ENCODE results near the gene CLN3.

The CLN3 gene

DNA sequence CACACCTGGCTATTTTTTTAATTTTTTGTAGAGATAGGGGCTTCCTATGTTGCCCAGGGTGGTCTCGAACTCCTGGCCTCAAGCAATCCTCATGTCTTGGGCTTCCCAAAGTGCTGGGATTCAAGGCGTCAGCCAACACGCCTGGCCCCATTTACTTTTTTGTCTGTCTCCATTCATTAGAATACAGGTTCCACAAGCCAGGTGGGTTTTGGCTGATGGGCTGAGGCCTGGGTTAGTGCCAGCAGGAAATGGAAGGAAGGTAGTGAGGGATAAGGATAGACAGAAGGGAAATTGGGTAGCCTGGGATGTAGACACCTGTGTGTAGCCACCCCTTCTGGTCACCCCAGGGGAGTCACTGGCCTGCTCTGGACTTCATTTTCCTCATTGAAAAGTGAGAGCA, 19.2 kb upstream of the CLN3 start:
- Histone ChIP-seq H4K91ac (ENCODE audit: low read depth, low read length) (no peak overlapping the region), H3K79me2 (ENCODE audit: control insufficient read depth, insufficient read depth, low read length, poor library complexity) (no peaks in the 10 kb centered on the region), H3K9ac (ENCODE audit: low read length) (no peak overlapping the region), H3K4me2 (ENCODE audit: low read length) (no peak overlapping the region), H3K79me1 (ENCODE audit: low read length) (peaks cover 16% of the 10 kb centered on the region), H4K12ac (ENCODE audit: low read depth, low read length) (no peak overlapping the region), H3K4me1 (ENCODE audit: control insufficient read depth in 1 of 2, insufficient read depth in 2 of 2, low read length in 2 of 2) (peaks cover 9 to 15% of the 10 kb centered on the region in 2 experiments), H3K14ac (ENCODE audit: low read length) (no peak overlapping the region), H3K27me3 (ENCODE audit: insufficient read depth, low read length) (no peaks in the 10 kb centered on the region), H3K9me3 (ENCODE audit: insufficient read depth, low read depth, low read length) (no peaks in the 10 kb centered on the region), H2BK5ac (ENCODE audit: low read depth, low read length, poor library complexity) (no peak overlapping the region), H2AK5ac (ENCODE audit: low read length) (no peak overlapping the region), H4K8ac (ENCODE audit: low read depth, low read length) (no peak overlapping the region), H3K36me3 (ENCODE audit: control insufficient read depth in 1 of 2, insufficient read depth in 2 of 2, low read length in 2 of 2) (no peaks in the 10 kb centered on the region), H3K18ac (ENCODE audit: low read length) (no peak overlapping the region), H2BK12ac (ENCODE audit: low read length) (peak overlapping the region; percentile 28), H3K4ac (ENCODE audit: low read depth, low read length) (no peak overlapping the region), H2AFZ (ENCODE audit: insufficient read depth, low read length, poor library complexity) (no peak overlapping the region), H2BK120ac (ENCODE audit: insufficient read depth, low read length, poor library complexity) (no peak overlapping the region), H3K27ac (ENCODE audit: low read depth, low read length) (no peak overlapping the region), H3K4me3 (ENCODE audit: low read depth, low read length) (no peak overlapping the region), H3K23ac (ENCODE audit: low read length) (no peak overlapping the region)
- DNase-seq = no peak
- WGBS (ENCODE audit: extremely low coverage, insufficient coverage, insufficient read length) = no CpG with 5 or more reads among the region's 3 CpGs

DNA sequence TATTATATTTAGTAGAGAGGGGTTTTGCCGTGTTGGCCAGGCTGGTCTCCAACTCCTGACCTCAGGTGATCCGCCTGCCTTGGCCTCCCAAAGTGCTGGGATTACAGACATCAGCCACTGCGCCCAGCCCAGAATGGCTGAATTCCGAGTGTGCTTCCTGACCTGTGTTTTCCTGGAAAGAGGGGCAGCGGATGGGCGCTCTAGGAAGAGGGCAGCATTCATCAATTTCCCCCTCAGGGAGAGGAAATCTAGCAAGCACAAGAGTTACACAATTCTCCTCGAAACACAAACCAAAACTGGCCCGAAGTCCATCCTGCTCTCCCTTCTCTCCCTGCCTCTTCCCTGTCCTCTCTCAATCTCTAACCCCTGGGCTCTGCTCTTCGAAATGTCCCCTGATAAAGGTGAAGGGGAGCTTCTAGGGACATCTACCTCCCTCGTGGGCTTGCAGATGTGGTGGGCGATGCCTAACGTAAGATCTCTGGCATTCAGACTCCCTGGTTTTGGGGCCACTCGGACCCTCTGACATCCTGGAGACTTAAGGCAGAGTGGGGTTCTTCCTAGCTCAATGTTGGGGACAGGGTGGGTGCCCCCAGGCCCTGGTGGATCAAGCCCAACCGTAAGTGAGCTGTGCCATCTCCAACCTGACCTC, 13.7 kb upstream of the CLN3 start:
- Histone ChIP-seq H3K79me2 (ENCODE audit: control insufficient read depth, insufficient read depth, low read length, poor library complexity) (no peaks in the 10 kb centered on the region), H3K9ac (ENCODE audit: low read length) (no peak overlapping the region), H3K4me3 (ENCODE audit: low read depth, low read length) (no peak overlapping the region), H3K27me3 (ENCODE audit: insufficient read depth, low read length) (no peaks in the 10 kb centered on the region), H3K4ac (ENCODE audit: low read depth, low read length) (no peak overlapping the region), H3K79me1 (ENCODE audit: low read length) (peaks cover 4% of the 10 kb centered on the region), H3K27ac (ENCODE audit: low read depth, low read length) (peak overlapping the region; percentile 16), H2AFZ (ENCODE audit: insufficient read depth, low read length, poor library complexity) (no peak overlapping the region), H3K4me2 (ENCODE audit: low read length) (no peak overlapping the region), H2BK12ac (ENCODE audit: low read length) (peak overlapping the region; percentile 0), H3K23ac (ENCODE audit: low read length) (no peak overlapping the region), H4K91ac (ENCODE audit: low read depth, low read length) (peak overlapping the region; percentile 47), H2AK5ac (ENCODE audit: low read length) (no peak overlapping the region), H3K36me3 (ENCODE audit: control insufficient read depth in 1 of 2, insufficient read depth in 2 of 2, low read length in 2 of 2) (no peaks in the 10 kb centered on the region), H3K9me3 (ENCODE audit: insufficient read depth, low read depth, low read length) (peaks cover 3% of the 10 kb centered on the region), H4K8ac (ENCODE audit: low read depth, low read length) (no peak overlapping the region), H3K4me1 (ENCODE audit: control insufficient read depth in 1 of 2, insufficient read depth in 2 of 2, low read length in 2 of 2) (peaks cover 4 to 16% of the 10 kb centered on the region in 2 experiments), H3K18ac (ENCODE audit: low read length) (no peak overlapping the region), H4K12ac (ENCODE audit: low read depth, low read length) (no peak overlapping the region), H2BK5ac (ENCODE audit: low read depth, low read length, poor library complexity) (no peak overlapping the region), H3K14ac (ENCODE audit: low read length) (peak overlapping the region; percentile 51), H2BK120ac (ENCODE audit: insufficient read depth, low read length, poor library complexity) (no peak overlapping the region)
- DNase-seq = peak in 1 of 2 donors; percentile 22
- WGBS (ENCODE audit: extremely low coverage, insufficient coverage, insufficient read length) = no CpG with 5 or more reads among the region's 14 CpGs

DNA sequence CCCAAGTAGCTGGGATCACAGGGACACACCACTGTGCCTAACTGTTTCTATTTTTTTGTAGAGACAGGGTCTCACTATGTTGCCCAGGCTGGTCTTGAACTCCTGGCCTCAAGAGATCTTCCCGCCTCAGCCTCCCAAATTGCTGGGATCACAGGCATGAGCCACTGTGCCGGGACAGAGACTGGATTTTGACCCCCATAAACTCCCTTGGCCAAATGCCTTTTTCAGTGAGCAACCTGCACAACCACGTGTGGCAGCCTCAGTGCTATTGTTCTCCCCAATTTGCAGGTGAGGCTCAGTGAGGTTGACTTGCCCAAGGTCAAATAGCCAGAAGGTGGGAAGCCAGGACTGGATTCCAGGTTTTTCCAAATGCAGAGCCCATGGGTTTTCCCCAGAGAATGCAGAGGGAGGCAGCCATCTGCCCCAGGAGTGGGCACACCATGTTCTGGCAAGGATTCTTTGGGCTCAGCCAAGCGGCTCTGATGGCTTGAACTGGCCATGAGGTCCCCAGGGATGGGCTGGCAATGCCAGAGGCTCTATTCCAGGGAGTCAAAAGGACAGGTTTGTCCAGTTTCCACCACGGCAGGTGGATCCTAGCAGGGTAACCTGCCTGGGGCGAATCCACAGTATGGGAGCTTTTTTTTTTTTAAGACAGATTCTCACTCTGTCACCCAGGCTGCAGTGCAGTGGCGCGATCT, 13.0 kb upstream of the CLN3 start:
- H3K4me2 ChIP-seq (ENCODE audit: low read length) = no peak overlapping the region
- no CpG with 5 or more reads among the region's 8 CpGs for WGBS (ENCODE audit: extremely low coverage, insufficient coverage, insufficient read length)
- peak overlapping the region; percentile 18 for H3K27ac ChIP-seq (ENCODE audit: low read depth, low read length)
- no peak overlapping the region for H3K9ac ChIP-seq (ENCODE audit: low read length)
- peaks cover 4% of the 10 kb centered on the region for H3K79me1 ChIP-seq (ENCODE audit: low read length)
- H3K18ac ChIP-seq (ENCODE audit: low read length) = no peak overlapping the region
- H4K91ac ChIP-seq (ENCODE audit: low read depth, low read length) = peak overlapping the region; percentile 8
- no peak overlapping the region for H2BK5ac ChIP-seq (ENCODE audit: low read depth, low read length, poor library complexity)
- no peak overlapping the region for H3K4me3 ChIP-seq (ENCODE audit: low read depth, low read length)
- H4K8ac ChIP-seq (ENCODE audit: low read depth, low read length) = no peak overlapping the region
- no peak overlapping the region for H2BK12ac ChIP-seq (ENCODE audit: low read length)
- peaks cover 4 to 16% of the 10 kb centered on the region in 2 experiments for H3K4me1 ChIP-seq (ENCODE audit: control insufficient read depth in 1 of 2, insufficient read depth in 2 of 2, low read length in 2 of 2)
- peak; percentile 98 to 99 for DNase-seq
- no peak overlapping the region for H2BK120ac ChIP-seq (ENCODE audit: insufficient read depth, low read length, poor library complexity)
- H3K27me3 ChIP-seq (ENCODE audit: insufficient read depth, low read length) = no peaks in the 10 kb centered on the region
- no peak overlapping the region for H3K23ac ChIP-seq (ENCODE audit: low read length)
- H3K4ac ChIP-seq (ENCODE audit: low read depth, low read length) = no peak overlapping the region
- H2AK5ac ChIP-seq (ENCODE audit: low read length) = no peak overlapping the region
- no peak overlapping the region for H3K14ac ChIP-seq (ENCODE audit: low read length)
- peaks cover 3% of the 10 kb centered on the region for H3K9me3 ChIP-seq (ENCODE audit: insufficient read depth, low read depth, low read length)
- no peak overlapping the region for H4K12ac ChIP-seq (ENCODE audit: low read depth, low read length)
- no peaks in the 10 kb centered on the region for H3K36me3 ChIP-seq (ENCODE audit: control insufficient read depth in 1 of 2, insufficient read depth in 2 of 2, low read length in 2 of 2)
- H2AFZ ChIP-seq (ENCODE audit: insufficient read depth, low read length, poor library complexity) = no peak overlapping the region
- H3K79me2 ChIP-seq (ENCODE audit: control insufficient read depth, insufficient read depth, low read length, poor library complexity) = no peaks in the 10 kb centered on the region

DNA sequence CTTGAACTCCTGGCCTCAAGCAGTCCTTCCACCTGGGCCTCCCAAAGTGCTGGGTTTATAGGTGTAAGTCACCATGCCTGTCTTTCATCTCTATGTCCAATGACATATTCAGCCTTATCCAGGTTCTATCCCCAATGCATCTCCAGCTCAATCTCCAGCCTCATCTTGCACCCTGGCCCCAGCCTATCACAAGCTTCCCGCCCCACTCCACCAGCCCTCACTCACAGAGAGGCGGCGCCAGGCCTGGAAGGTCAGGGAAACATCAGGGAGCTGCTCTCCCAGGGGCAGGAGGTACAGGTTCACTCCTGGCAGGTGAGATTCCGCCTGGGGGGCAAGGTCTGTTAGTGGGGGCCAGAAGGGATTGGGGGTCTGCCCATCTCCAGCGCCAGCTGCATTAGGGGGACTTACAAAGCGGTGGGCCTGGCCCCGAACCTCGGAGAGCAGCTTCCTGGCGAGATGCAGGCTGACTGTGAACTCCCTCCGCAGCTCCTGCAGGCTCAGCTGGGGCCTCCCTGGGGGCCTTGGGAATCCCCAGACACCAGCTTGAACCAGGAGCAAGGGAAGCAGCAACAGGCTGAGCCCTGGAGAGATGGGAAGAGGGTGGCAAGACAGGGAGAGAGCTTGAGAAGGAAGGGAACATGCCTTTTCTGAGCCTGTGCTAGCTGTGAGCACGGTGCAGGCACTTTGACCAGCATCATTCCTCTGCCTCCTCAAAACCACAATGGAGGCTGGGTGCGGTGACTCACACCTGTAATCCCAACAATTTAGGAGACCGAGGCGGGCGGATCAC, 11.8 kb upstream of the CLN3 start:
- Histone ChIP-seq H4K8ac (ENCODE audit: low read depth, low read length) (peak overlapping the region; percentile 54), H3K79me1 (ENCODE audit: low read length) (peaks cover 4% of the 10 kb centered on the region)

More for the DNA sequence above, 11.8 kb upstream of the CLN3 start:
- Histone ChIP-seq H3K9ac (ENCODE audit: low read length) (no peak overlapping the region), H3K4ac (ENCODE audit: low read depth, low read length) (no peak overlapping the region), H3K27ac (ENCODE audit: low read depth, low read length) (peak overlapping the region; percentile 70), H3K9me3 (ENCODE audit: insufficient read depth, low read depth, low read length) (peaks cover 3% of the 10 kb centered on the region), H3K27me3 (ENCODE audit: insufficient read depth, low read length) (no peaks in the 10 kb centered on the region), H3K14ac (ENCODE audit: low read length) (no peak overlapping the region), H3K4me1 (ENCODE audit: control insufficient read depth in 1 of 2, insufficient read depth in 2 of 2, low read length in 2 of 2) (peaks cover 4 to 16% of the 10 kb centered on the region in 2 experiments), H2AK5ac (ENCODE audit: low read length) (no peak overlapping the region), H2BK12ac (ENCODE audit: low read length) (peak overlapping the region; percentile 2), H3K4me2 (ENCODE audit: low read length) (no peak overlapping the region), H3K4me3 (ENCODE audit: low read depth, low read length) (no peak overlapping the region), H2BK5ac (ENCODE audit: low read depth, low read length, poor library complexity) (peak overlapping the region; percentile 7), H2BK120ac (ENCODE audit: insufficient read depth, low read length, poor library complexity) (peak overlapping the region; percentile 34), H2AFZ (ENCODE audit: insufficient read depth, low read length, poor library complexity) (no peak overlapping the region), H4K91ac (ENCODE audit: low read depth, low read length) (peak overlapping the region; percentile 12), H3K36me3 (ENCODE audit: control insufficient read depth in 1 of 2, insufficient read depth in 2 of 2, low read length in 2 of 2) (no peaks in the 10 kb centered on the region), H3K79me2 (ENCODE audit: control insufficient read depth, insufficient read depth, low read length, poor library complexity) (no peaks in the 10 kb centered on the region), H4K12ac (ENCODE audit: low read depth, low read length) (no peak overlapping the region), H3K23ac (ENCODE audit: low read length) (no peak overlapping the region), H3K18ac (ENCODE audit: low read length) (no peak overlapping the region)
- WGBS (ENCODE audit: extremely low coverage, insufficient coverage, insufficient read length) = no CpG with 5 or more reads among the region's 15 CpGs
- DNase-seq = peak; percentile 95 to 96
